DOHH2 (cell line): Measurements from ENCODE around the gene KRTAP10-2.
"Not testable (repeated sequence)": the region's sequence is repeated elsewhere in the genome, so short reads cannot be mapped to it uniquely, and the experiment has no call there.

Experiments used
- H3F3A ChIP-seq: fragments of 200-600 bp; sonication (generic), shearing (Covaris generic); 2 replicates; pipeline ENCODE4 v1.6.0; 2016; ENCODE audit warnings: antibody characterized with exemption, mild to moderate bottlenecking; ENCODE audit not compliant: control insufficient read depth, insufficient read depth
- H3K27ac ChIP-seq: fragments of 200-600 bp; sonication (generic); 2 replicates; pipeline ENCODE4 v1.5.1; 2014; ENCODE audit warnings: low read depth, mild to moderate bottlenecking, low read length, moderate library complexity
- H3K27me3 ChIP-seq: fragments of 200-600 bp; sonication (generic); 2 replicates; pipeline ENCODE4 v1.6.1; 2014; ENCODE audit warnings: mild to moderate bottlenecking, low read length, mixed read lengths; ENCODE audit not compliant: control insufficient read depth
- H3K36me3 ChIP-seq: fragments of 200-600 bp; sonication (generic); 2 replicates; pipeline ENCODE4 v1.6.1; 2014; ENCODE audit warnings: mild to moderate bottlenecking, low read length, moderate library complexity, mixed read lengths; ENCODE audit not compliant: control insufficient read depth
- H3K4me1 ChIP-seq: fragments of 200-600 bp; sonication (generic); 2 replicates; pipeline ENCODE4 v1.6.1; 2014; ENCODE audit warnings: mild to moderate bottlenecking, low read length, mixed read lengths; ENCODE audit not compliant: control insufficient read depth
- H3K4me2 ChIP-seq: fragments of 200-600 bp; sonication (generic); 2 replicates; pipeline ENCODE4 v1.6.0; 2014; ENCODE audit warnings: mild to moderate bottlenecking, low read length, moderate library complexity
- H3K4me3 ChIP-seq: fragments of 200-600 bp; sonication (generic); 2 replicates; pipeline ENCODE4 v1.5.1; 2014; ENCODE audit warnings: mild to moderate bottlenecking, low read length, mixed read lengths
- H3K79me2 ChIP-seq: fragments of 200-600 bp; sonication (generic); 2 replicates; pipeline ENCODE4 v1.6.1; 2014; ENCODE audit warnings: mild to moderate bottlenecking, low read length, mixed read lengths; ENCODE audit not compliant: control insufficient read depth
- H3K9me2 ChIP-seq: fragments of 200-600 bp; sonication (generic); replicated peaks from 2 replicates; pipeline ENCODE4 v1.6.1; 2014; ENCODE audit warnings: mild to moderate bottlenecking, low read length, mixed read lengths; ENCODE audit not compliant: control insufficient read depth
- H3K9me3 ChIP-seq: fragments of 200-600 bp; sonication (generic); 2 replicates; pipeline ENCODE4 v1.6.1; 2014; ENCODE audit warnings: antibody characterized with exemption, low read length, mixed read lengths; ENCODE audit not compliant: control insufficient read depth, insufficient read depth
- H4K20me1 ChIP-seq: fragments of 200-600 bp; sonication (generic); 2 replicates; pipeline ENCODE4 v1.6.0; 2014; ENCODE audit warnings: low read depth, mild to moderate bottlenecking, antibody characterized with exemption, low read length, moderate library complexity; ENCODE audit not compliant: control insufficient read depth, insufficient read depth
- EZH2phosphoT487 ChIP-seq: fragments of 200-600 bp; sonication (generic); IDR thresholded peaks from 2 replicates; pipeline ENCODE4 v1.6.1; 2017; ENCODE audit warnings: borderline replicate concordance, mild to moderate bottlenecking, antibody characterized with exemption, low read length, moderate library complexity, mixed read lengths
- TF ChIP-seq, protein P1 (sequence below): fragments of 200-600 bp; sonication (generic); IDR thresholded peaks from one replicate; pipeline ENCODE4 v1.5.1; 2014; ENCODE audit warnings: antibody characterized with exemption, mild to moderate bottlenecking, low read depth, low read length; ENCODE audit not compliant: poor library complexity, severe bottlenecking

The KRTAP10-2 gene

DNA sequence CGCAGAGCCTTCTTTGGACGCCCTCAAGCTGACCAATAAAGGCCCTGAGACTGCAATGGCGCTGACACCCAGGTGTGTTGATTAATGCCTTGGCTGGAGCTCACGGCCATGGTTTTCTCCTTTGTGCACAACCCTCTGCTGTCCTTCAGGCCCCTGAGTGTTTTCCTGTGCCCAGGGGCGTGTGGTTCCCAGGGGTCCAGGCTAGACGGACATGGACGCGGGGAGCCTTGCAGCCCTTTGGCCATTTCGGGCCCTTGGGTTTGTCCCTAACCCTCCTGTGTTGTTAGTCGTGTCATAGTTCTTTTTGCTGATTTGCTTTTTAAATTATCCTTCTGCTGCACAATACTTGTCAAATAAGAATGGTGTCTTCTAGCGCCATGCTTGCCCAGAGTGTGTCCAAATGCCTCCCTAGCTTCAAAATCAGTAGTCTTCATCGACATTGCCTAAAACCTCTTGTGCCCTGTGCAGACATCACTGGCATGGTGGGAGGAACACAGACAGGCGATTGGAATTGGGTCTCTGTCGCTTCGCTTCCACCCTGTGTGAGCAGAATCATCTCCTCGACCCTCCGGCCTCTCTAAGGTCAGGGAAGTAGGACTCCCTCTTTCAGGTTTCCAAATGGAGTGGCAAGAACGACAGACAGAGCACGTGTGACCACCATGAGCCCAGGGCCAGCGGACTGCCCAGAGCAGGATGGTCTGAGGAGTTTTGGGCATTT, 24.2 kb upstream of the KRTAP10-2 start:
- TF ChIP-seq, protein P1, sequence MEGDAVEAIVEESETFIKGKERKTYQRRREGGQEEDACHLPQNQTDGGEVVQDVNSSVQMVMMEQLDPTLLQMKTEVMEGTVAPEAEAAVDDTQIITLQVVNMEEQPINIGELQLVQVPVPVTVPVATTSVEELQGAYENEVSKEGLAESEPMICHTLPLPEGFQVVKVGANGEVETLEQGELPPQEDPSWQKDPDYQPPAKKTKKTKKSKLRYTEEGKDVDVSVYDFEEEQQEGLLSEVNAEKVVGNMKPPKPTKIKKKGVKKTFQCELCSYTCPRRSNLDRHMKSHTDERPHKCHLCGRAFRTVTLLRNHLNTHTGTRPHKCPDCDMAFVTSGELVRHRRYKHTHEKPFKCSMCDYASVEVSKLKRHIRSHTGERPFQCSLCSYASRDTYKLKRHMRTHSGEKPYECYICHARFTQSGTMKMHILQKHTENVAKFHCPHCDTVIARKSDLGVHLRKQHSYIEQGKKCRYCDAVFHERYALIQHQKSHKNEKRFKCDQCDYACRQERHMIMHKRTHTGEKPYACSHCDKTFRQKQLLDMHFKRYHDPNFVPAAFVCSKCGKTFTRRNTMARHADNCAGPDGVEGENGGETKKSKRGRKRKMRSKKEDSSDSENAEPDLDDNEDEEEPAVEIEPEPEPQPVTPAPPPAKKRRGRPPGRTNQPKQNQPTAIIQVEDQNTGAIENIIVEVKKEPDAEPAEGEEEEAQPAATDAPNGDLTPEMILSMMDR: no peak
- TF ChIP-seq EZH2phosphoT487: no peak
- Histone ChIP-seq H3K9me3 (0 out of 2 replicates have a peak, but pooled peaks cover 3% of the 10 kb centered on the region), H3K27ac (no peak overlapping the region), H4K20me1 (no peaks in the 10 kb centered on the region), H3K27me3 (no peaks in the 10 kb centered on the region), H3K4me2 (no peak overlapping the region), H3K79me2 (no peaks in the 10 kb centered on the region), H3K4me1 (no peaks in the 10 kb centered on the region), H3K36me3 (no peaks in the 10 kb centered on the region), H3K9me2 (no peaks in the 10 kb centered on the region), H3K4me3 (no peak overlapping the region), H3F3A (no peaks in the 10 kb centered on the region)

DNA sequence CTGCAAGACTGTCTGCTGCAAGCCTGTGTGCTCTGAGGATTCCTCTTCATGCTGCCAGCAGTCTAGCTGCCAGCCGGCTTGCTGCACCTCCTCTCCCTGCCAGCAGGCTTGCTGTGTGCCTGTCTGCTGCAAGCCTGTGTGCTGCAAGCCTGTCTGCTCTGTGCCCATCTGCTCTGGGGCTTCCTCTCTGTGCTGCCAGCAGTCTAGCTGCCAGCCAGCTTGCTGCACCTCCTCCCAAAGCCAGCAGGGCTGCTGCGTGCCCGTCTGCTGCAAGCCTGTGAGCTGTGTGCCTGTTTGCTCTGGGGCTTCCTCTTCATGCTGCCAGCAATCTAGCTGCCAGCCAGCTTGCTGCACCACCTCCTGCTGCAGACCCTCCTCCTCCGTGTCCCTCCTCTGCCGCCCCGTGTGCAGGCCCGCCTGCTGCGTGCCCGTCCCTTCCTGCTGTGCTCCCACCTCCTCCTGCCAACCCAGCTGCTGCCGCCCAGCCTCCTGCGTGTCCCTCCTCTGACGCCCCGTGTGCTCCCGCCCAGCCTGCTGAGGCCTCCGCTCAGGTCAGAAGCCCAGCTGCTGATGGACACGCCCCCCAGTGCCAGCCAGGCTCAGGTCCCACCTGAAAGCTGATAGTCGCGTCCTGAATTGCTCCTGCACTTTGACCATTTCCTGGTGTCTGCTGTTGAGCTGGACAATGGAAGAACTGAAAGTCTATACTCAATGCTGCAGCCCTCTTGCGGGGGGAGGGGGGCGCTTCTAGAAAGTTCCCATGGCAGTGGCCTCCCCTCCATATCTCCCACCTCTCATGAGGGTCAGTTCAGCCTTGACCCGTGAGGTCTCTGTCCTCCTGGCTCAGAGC, 23.4 kb upstream of the KRTAP10-2 start:
- Histone ChIP-seq H3K79me2 (no peaks in the 10 kb centered on the region), H3K4me1 (no peaks in the 10 kb centered on the region), H3F3A (no peaks in the 10 kb centered on the region), H3K4me2 (no peak overlapping the region), H3K36me3 (no peaks in the 10 kb centered on the region), H3K4me3 (no peak overlapping the region), H3K9me3 (0 out of 2 replicates have a peak, but pooled peaks cover 3% of the 10 kb centered on the region), H3K9me2 (no peaks in the 10 kb centered on the region), H3K27me3 (no peaks in the 10 kb centered on the region), H3K27ac (no peak overlapping the region), H4K20me1 (no peaks in the 10 kb centered on the region)
- no peak for TF ChIP-seq EZH2phosphoT487
- TF ChIP-seq, protein P1: no peak

DNA sequence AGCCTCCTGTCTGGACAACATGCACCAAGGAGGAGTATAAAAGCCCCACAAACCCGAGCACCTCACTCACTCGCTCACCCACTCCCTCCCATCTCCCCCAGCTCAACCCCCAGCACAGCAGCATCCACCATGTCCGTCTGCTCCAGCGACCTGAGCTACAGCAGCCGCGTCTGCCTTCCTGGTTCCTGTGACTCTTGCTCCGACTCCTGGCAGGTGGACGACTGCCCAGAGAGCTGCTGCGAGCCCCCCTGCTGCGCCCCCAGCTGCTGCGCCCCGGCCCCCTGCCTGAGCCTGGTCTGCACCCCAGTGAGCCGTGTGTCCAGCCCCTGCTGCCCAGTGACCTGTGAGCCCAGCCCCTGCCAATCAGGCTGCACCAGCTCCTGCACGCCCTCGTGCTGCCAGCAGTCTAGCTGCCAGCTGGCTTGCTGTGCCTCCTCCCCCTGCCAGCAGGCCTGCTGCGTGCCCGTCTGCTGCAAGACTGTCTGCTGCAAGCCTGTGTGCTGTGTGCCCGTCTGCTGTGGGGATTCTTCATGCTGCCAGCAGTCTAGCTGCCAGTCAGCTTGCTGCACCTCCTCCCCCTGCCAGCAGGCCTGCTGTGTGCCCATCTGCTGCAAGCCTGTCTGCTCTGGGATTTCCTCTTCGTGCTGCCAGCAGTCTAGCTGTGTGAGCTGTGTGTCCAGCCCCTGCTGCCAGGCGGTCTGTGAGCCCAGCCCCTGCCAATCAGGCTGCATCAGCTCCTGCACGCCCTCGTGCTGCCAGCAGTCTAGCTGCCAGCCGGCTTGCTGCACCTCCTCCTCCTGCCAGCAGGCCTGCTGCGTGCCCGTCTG, 22.5 kb upstream of the KRTAP10-2 start, which contains the start of gene KRTAP10-4:
Gene KRTAP10-4 (plus strand): TSS at position 100 of the 827 bp plus-strand sequence. CDS start 30 bp downstream, at position 130.
- not testable (repeated sequence) for H3K9me2 ChIP-seq, H3K4me2 ChIP-seq, H3F3A ChIP-seq, H3K79me2 ChIP-seq, H3K36me3 ChIP-seq, H4K20me1 ChIP-seq, H3K27me3 ChIP-seq, H3K27ac ChIP-seq, H3K9me3 ChIP-seq, H3K4me1 ChIP-seq, H3K4me3 ChIP-seq
